Smooth muscle cell of the brain vasculature (primary cell): ENCODE data around the gene PTPN5.
"Not testable (repeated sequence)": the region's sequence is repeated elsewhere in the genome, so short reads cannot be mapped to it uniquely, and the experiment has no call there.

Experiments
- DNase-seq: peaks from one replicate; pipeline ENCODE4 v3.0.0-alpha.2; 2012; ENCODE audit warnings: low read depth, low spot score

PTPN5 gene

DNA sequence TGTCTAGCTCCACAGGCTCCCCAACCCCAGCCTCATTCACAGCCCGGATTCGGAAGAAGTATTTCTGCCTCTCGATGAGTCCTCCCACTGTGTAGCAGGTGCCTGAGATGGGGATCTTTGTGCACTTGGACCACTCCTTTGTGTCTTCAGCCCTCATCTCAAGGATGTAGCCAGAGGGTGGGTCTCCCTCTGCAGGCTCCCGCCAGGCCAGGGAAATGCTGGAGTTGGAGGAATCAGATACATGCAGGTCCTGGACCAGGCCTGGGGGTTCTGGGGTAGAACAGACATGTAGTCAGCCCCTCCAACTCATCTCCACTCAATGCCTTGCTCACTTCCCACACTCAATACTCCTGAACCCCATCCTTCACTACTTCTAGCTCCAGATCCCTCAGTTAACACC is 82.2 kb downstream of the PTPN5 start:
- no peak for DNase-seq

DNA sequence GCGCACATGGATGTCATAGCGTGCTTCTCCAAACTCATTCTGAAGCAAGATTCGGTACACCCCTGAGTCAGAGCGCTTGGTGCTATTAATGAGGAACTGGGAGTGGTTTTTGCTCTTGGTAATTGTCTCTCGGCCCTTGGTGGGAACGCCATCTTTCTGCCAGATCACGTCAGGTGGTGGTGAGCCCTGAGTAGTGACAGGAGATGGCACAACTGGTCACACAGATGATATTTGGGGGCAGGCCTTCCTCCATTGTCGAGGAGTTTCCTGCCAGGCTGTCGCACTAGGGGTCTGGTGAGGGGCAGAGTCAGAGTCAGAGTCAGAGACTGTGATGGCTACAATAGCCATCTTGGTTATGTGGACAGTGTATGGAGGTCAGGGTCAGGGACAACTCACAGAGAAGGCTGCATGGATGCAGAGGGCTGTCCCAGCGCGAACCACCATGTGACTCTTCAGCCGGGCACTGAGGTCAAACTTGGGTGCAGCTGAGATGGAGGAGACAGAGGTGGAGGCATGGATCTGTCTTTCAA is 83.7 kb downstream of the PTPN5 start:
- DNase-seq, result no peak

DNA sequence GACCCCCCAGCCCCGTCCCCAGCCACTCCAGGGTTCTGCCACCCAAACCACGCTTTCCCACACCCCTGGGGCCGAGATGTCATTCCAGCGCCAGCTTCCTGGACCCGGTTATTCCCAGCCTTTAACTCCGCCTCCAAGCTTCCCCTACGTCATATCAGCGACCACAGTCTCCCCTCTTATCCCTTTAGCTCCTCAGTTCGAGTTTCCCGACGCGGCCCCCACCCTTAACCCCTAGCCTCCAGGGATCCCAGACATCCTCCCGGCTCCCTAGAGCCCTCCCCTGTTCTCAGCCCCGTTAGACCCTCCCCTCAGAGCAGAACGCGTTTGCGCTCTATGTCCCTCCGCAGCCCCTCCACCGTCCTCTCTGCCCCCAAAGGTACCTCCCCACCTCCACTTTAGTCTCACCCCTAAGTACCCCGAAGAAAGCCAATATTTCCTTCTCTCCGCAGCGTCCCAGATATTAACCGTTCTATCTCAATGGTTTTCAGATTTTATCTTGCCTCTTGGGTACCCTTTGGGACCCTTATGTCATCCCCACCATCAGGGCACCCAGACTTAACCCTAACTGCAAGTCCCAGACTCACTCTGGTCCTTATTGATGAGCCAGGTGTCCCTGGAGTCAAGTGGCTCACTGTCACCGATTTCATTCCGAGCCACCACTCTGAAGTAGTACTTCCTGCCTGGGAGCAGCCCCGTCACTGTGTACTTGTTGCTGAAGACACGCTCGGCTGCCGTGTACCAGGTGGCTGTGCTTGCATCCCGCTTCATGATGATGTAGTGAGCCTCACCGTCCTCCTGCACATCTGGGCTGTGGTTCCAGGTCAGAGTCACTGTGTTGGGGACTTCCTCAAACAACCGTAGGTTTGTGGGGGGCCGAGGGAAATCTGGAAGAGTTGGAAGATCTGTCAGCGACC is 85.0 kb downstream of the PTPN5 start:
- no peak for DNase-seq

DNA sequence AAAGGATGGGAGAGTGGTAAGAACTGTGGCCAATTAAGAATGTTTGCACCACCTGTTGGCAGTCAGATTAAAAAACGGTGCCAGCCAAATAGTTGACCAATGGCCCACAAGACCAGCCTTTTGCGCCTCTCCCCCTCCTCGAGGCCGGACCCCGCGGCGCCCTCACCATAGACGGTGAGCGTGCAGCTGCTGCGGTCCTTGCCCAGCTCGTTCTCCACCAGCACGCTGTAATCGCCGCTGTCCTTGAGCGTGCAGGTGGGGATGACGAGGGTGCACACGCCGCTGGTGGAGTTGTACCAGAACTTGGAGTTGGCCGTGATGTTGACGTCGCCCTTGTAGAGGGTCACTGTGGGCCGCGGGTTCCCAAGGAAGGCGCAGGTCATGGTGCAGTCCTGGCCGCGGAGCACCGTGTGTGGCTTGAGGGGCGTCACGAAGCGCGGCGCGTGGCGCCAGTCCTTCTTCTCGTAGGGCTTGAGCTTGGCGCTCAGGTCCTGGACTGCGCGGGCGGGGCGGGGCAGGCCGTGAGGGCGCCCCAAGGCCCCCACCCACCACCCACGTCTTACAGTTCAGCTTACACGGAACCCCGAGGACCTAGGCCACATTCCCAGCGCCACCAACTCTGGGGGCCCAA is 85.8 kb downstream of the PTPN5 start:
- DNase-seq, result no peak

DNA sequence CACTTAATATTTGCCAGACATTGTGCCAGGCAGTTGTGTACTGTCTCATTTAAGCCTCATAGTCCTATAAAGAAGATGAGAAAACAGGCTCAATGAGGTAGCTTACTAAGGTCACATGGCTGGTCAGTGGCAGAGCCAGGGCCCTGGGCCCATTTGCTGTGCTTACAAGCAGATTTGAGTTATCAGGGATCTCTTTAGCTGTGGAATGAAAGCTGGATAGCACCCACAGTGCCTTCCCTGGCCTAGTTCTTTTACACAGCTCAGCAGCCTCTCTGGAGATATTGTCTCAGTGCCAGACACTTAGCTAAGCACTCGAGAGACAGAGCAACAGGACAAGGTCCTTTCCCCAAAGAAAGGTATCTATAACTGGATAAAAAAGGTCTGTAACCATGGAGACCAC is 86.9 kb downstream of the PTPN5 start:
- DNase-seq, result no peak

DNA sequence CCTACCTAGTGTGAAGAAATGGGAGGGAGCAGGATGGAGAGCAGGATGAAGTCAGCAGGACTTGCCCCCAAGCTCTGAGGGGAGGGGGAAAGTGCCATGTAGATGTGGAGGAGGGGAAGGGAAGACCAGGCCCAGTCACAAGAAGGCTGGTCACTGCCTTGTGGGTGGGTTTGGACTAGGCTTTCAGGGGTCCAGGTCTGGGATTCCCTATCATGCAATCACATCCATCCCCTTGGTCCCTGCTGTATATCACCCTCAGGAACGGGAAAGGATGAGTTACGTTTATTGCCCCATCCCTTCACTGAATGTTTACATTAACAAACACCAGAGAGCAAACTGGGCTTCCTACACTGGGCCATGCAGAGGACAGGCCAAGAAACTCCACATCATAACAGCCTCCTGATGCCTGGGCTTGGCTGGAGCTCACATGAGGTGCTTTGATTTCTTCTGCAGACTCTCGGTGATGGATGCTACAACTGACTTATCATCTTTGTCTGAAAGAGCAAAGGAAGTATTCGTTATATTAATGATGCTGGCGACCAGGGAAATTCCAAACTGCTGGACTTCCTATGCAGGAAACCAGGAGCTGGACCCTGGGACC is 87.5 kb downstream of the PTPN5 start:
- no peak for DNase-seq

DNA sequence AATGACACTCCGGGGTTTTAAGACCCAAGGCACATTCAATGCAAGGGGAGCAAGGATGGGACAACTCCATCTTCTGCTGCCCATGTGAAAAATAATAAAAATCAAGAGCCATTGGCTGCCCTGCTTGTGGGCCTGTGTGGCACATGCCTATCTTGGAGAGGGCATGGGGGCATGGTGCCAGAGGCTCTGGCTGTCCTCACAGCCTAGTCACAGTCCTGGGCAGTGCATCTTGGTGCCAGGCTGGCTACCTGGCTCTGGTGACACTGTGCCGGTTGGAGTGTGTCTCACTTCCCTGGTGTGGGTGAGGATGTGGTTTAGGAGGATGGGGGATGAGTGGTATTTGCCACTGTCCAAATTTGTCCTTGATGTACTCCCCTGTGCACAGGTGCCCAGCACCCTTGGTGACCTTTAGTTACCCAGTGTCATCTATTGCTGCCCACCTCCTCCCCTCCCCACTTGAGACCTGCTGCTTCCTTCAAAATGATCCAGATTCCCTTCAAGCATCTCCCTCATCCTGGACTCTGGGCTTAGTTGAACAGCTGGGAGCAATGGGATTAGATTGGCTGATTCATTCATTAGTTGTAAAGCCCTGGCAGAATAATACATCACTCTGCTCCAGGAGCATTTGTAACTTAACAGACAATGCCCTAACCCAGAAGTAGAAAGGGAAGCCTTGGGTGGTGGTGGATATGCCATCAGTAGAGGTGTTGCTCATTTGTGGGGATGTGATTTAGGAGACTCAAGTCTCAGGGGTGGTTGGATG is 88.4 kb downstream of the PTPN5 start:
- no peak for DNase-seq

DNA sequence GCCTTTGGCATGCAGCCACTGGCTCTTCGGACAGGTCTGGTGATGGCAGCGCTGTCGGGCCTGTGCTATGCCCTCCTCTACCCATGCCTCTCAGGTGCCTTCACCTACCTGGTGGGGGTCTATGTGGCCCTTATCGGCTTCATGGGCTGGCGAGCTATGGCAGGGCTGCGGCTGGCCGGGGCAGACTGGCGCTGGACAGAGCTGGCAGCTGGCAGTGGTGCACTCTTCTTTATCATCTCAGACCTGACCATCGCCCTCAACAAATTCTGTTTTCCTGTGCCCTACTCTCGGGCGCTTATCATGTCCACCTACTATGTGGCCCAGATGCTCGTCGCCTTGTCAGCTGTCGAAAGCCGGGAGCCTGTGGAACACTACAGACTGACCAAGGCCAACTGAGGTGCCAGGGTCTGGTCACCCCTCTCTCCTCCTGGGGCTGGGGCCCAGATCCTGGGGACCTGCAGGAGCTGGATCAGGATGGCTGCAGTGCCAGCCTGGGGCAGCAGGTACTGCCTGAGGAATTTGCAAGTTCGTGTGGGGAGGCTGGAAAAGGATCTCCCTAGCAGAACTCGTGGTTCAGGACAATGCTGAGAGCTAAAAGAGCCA is 89.9 kb downstream of the PTPN5 start:
- no peak for DNase-seq

DNA sequence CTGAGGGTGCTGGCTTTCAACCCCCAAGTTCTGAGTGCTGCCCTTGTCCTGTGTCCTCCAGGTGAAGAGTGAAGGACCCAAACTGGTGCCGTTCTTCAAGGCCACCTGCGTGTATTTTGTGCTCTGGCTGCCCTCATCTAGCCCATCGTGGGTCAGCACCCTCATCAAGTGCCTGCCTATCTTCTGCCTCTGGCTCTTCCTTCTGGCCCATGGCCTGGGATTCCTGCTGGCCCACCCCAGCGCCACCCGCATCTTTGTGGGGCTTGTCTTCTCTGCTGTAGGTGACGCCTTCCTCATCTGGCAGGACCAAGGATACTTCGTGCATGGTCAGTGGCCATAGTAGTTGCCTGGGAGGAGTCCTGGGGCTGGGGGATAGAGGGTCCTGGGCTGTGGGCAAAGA is 90.7 kb downstream of the PTPN5 start:
- DNase-seq, result no peak

DNA sequence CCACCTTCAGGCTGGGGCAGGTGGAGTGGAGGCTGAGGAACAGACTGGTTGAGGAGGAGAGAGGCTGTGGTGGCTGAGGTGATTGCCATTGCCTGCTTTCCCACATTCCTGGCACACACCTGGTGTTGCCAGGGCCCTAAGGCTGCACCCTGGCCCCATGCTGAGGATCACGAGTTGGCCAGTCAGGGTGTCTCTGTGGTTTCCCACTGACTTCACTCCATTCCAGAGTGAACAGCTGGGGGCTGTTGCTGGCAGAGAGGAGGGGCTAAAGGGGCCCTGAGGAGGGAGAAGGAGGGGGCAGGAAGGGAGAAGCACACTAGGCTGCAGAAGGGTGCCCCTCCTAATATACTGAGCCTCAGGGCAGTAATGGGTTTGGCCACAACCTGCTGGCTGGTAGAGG is 91.2 kb downstream of the PTPN5 start:
- no peak for DNase-seq

DNA sequence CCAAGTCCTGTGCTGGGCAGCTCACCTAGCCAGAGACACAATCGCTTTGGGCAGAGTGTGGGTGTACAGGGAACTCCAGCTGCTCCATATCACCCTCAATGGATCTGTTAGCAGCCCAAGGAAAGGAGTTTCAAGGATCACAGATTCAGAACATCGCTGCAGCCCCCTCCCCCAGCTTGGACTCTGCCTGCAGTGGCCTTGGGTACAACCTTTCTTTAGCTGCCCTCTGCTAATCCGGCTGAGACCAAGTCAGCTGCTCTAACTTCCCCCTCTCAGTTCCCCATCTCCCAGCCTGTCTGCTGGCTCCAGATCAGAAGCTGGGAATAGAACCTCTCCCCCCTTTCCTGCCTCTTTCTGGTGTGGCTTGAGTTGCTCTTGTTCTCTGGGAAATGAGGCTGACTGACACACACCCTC is 91.7 kb downstream of the PTPN5 start:
- no peak for DNase-seq

DNA sequence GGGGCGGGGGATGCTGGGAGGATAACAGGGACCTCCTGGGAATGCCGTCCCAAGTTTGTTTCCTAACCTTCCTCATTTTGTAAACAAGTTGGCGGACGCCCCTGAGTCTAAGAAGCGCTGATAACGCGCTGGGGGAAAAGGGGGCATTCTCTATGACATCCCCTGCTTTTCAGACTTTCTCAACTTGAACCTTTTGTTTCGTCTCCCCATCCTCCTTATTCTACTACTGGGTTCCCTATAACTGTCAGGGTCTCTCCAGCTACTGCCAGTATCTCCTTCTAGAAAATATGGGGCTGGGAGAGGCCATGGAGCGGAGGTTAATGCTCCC is 92.4 kb downstream of the PTPN5 start:
- no peak for DNase-seq

DNA sequence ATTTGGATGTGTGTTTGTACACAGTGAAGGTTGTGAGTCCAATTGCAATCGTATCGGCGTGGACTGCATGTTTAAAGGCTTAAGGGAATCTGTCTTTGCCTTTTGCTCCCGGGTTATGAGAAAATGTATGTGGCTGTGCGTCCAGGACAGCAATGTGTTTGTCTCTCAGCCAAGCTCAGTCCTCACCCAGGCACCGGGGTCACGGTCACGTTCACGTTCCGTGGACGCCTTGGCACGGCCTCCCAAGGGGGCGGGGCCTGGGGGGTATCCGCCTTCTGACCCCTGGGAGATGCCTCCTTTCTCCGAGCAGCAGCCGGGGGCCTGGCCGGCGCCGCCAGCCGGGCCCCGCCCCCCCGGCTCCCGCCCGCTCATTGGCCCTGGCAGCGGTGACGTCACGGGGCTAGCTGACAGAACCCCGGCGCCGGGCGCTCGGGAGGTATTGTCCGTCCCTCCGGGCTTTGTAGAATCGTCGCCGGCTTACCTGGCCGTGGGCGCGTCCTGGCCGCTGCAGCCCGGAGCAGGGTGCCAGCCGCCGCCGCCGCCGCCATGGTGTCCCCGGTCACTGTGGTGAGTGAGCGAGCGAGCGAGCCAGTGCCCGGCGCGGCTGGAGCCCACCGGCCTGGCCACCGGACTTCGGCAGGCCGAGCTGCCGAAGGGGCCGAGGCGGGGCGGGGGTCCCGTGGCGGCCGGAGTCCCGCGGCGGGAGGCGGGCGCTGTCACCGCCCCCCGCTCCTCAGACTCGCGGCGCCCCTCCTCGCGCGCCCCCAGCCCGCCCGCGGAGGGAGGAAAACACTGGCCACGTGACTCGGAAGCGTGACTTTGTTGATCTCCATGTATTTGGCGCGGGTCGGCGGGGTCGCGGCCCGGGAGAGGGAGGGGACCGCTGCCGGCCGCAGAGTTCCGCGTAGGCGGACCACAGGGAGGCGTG is 93.0 kb downstream of the PTPN5 start, which contains the start of gene TMEM86A:
TSS of gene TMEM86A (plus strand) at position 439 of the 928 bp plus-strand sequence. CDS start at position 547, 108 bp downstream.
- no peak for DNase-seq

DNA sequence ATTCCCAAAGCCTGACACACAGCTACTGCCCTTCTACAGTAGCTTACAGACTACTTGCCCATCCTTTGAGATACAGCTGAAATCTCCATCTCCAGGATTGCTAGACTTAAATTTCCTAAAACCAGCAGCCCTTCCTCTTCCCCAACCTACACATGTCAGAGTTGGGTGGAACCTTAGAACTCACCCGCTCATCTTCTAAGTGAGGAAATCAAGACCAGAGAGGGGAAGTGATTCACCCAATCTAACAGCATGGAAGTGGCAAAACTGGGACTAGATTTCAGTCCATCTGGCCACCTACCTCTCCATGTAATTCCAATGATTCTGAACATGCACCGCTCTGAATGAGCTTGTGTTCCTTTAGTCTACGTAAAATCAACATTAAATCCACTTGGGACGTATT is 94.0 kb downstream of the PTPN5 start:
- no peak for DNase-seq

DNA sequence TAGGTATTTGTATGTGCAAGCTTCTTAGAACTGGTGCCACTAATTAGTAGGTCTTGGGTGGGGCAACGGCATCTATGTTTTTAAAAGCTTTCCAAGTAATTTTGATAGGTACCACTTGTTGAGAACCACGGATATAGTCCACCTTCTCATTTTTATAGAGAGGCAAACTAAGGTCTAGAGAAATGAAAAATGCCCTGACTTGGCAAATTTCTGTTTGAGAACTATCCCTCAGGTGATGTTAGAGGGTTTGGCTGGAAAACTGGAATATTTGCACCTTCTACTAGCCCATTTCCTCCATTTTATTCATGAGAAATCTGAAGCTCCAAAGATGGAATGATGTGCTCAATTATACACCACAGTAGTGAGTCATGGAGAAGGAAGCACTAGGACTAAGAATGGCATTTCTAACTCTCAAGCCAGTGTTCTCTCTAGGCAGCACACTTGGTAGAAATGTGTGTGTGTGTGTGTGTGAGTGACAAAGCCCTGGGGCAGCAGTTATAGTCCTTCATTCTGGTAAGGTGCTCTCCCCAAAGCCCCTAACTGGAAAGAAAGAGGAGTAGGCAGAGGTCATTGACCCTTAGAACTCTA is 94.9 kb downstream of the PTPN5 start:
- DNase-seq, result no peak

DNA sequence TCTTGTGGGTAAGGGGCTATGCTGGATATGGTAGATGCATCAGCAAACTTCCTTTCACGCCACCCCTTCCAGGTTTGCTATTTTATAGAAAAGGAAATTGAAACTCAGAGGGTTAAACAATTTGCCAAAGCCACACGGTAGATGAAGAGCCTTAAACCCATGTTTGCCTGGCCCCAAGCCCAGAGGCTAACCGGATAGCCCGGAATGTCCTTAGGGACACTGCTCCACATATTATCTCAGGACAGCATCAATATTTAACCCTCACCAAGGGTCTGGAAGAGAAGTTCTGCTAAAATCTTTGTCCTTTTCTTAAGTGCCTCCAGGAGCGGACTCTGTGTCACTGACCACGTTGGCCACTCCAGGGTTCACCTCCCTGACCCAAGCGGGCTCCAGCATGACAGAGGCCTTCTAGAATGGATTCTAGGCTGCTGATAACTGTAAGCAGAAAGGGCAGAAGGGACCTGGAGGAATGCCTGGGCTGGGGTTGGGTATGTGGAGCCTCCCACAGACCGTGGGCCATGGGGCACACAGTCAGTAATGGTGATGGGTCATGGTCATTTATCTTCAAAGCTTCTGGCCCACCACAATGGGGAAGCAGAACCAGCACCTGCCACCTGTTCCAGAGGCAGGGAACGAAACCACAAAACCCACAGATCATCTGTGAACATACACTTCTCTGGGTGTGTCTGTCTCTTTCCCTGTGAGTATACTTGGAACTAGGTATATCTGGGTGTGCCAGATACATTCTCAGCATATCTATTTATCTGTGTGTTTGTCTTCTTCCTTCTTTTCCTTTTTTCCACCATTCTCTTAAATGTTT is 98.4 kb downstream of the PTPN5 start:
- DNase-seq, result no peak

DNA sequence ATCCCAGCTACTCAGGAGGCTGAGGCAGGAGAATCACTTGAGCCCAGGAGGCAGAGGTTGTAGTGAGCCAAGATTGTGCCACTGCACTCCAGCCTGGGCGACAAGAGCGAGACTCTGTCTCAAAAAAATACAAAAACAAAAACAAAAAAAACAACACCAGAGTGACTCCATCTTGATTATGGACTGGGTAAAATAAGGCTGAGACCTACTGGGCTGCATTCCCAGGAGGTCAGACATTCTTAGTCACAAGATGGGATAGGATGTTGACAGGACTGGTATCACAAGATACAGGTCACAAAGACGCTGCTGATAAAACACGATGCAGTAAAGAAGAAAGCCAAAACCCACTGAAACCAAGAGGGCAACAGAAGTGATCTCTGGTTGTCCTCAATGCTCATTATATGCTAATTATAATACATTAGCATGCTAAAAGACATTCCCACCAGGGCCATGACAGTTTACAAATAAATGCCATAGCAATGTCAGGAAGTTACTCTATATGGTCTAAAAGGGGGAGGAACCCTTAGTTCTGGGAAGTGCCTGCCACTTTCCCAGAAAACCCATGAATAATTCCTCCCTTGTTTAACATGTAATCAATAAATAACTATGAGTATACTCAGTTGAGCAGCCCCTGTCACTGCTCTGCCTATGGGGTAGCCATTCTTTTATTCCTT is 100.0 kb downstream of the PTPN5 start:
- DNase-seq, result not testable (repeated sequence)

DNA sequence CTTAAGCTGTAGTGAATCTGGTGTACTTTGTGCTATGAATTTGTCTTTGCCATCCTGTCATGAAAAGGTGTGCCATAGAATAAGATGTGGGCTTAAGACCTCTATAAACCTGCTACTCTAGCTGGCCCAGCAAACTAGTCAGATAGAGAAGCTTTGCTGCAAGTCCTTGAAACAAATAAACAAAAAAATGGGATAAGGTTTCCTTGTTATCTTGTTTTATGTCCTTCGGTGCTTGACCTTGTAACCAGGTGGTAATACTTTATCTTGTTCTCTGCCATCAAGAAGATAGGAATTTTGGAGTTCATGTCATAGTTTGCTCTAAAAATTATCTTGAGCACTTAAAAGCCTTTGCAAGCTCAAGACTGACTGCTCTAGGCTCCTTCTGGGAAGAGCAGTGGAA is 107.3 kb downstream of the PTPN5 start:
- DNase-seq, result no peak
